H1 (cell line): ENCODE data around the gene ZYX. TPM values are rescaled to one million over a fixed set of nuclear protein-coding genes. Genes with fewer than 3 reads are reported as not detected.

ENCODE experiments used
- CTCF ChIA-PET: fragments of 300-600 bp; sonication (Branson Sonifier 250); formaldehyde crosslinking; loops from one replicate; lab custom pipeline; 2021; ENCODE audit not compliant: partially characterized antibody; lab: Charles Lee
- POLR2A ChIA-PET: fragments of 300-600 bp; sonication (Branson Sonifier 250); formaldehyde crosslinking; loops from one replicate; lab custom pipeline; 2021; ENCODE audit warnings: inconsistent platforms; ENCODE audit not compliant: partially characterized antibody; lab: Charles Lee
- DNase-seq, 2 experiments: peaks; one replicate each; pipeline versions ENCODE4 v3.0.0 to v3.0.0-alpha.2; 2010 to 2022; ENCODE audit warnings: low spot score in 2 of 2, low read depth in 1 of 2, mixed read lengths in 1 of 2
- FAIRE-seq: peaks from 2 replicates; lab custom pipeline; 2011; peaks lifted over from hg19 to GRCh38; lab: Jason Lieb, UNC
- H2AFZ ChIP-seq: 2 replicates; pipeline ENCODE4 v1.8.1; 2012; ENCODE audit warnings: low read length, inconsistent platforms
- H2AK5ac ChIP-seq: 2 replicates; pipeline ENCODE4 v1.6.1; 2013; ENCODE audit warnings: low read depth, low read length
- H2BK120ac ChIP-seq: replicated peaks from 2 replicates; pipeline ENCODE3; 2013; ENCODE audit warnings: low read depth, low read length, inconsistent platforms
- H2BK12ac ChIP-seq: 2 replicates; pipeline ENCODE4 v1.6.1; 2013; ENCODE audit warnings: low read depth, low read length
- H2BK15ac ChIP-seq: 2 replicates; pipeline ENCODE4 v1.6.1; 2013; ENCODE audit warnings: low read length
- H2BK20ac ChIP-seq: 2 replicates; pipeline ENCODE4 v1.6.1; 2013; ENCODE audit warnings: low read length
- H2BK5ac ChIP-seq: 2 replicates; pipeline ENCODE4 v1.6.1; 2013; ENCODE audit warnings: low read depth, low read length
- H3K14ac ChIP-seq: 2 replicates; pipeline ENCODE4 v1.6.1; 2013; ENCODE audit warnings: inconsistent platforms; ENCODE audit not compliant: insufficient read length
- H3K18ac ChIP-seq: 2 replicates; pipeline ENCODE4 v1.6.1; 2013; ENCODE audit warnings: low read length; ENCODE audit errors: extremely low read depth
- H3K23ac ChIP-seq: 2 replicates; pipeline ENCODE4 v1.6.1; 2013; ENCODE audit warnings: inconsistent platforms; ENCODE audit not compliant: insufficient read length
- H3K23me2 ChIP-seq: 2 replicates; pipeline ENCODE4 v1.6.1; 2013; ENCODE audit warnings: low read depth, low read length
- H3K27ac ChIP-seq: 2 replicates; pipeline ENCODE4 v1.6.1; 2011; ENCODE audit warnings: low read depth, low read length, inconsistent platforms
- H3K27me3 ChIP-seq, 4 experiments: replicated peaks in 1 of 4; 1 replicate in 1 of 4; 2 replicates in 3 of 4; pipeline versions ENCODE4 v1.6.1 to v1.8.1; 2011 to 2013; ENCODE audit warnings: low read length in 3 of 4, mild to moderate bottlenecking in 3 of 4, inconsistent platforms in 2 of 4, mixed read lengths in 2 of 4, moderate library complexity in 1 of 4; ENCODE audit not compliant: control insufficient read depth in 3 of 4, insufficient read depth in 3 of 4; ENCODE audit errors: extremely low read depth in 1 of 4
- H3K36me3 ChIP-seq, 4 experiments: 2 replicates each; pipeline versions ENCODE4 v1.6.1 to v1.8.1; 2011 to 2013; ENCODE audit warnings: mild to moderate bottlenecking in 4 of 4, low read length in 3 of 4, moderate library complexity in 2 of 4, control low read depth in 1 of 4, inconsistent platforms in 1 of 4; ENCODE audit not compliant: insufficient read depth in 4 of 4, control insufficient read depth in 2 of 4
- H3K4ac ChIP-seq: replicated peaks from 2 replicates; pipeline ENCODE3; 2013; ENCODE audit warnings: low read length, low read depth, mixed read lengths, inconsistent platforms; ENCODE audit not compliant: insufficient read length
- H3K4me1 ChIP-seq, 4 experiments: replicated peaks in 1 of 4; 1 replicate in 1 of 4; 2 replicates in 3 of 4; pipeline versions ENCODE4 v1.6.1 to v1.8.1; 2011 to 2013; ENCODE audit warnings: low read length in 3 of 4, inconsistent platforms in 2 of 4, mixed read lengths in 1 of 4; ENCODE audit not compliant: insufficient read depth in 4 of 4, control insufficient read depth in 3 of 4
- H3K4me2 ChIP-seq, 2 experiments: 2 replicates each; pipeline versions ENCODE4 v1.6.1 to v1.8.1; 2011 to 2013; ENCODE audit warnings: low read depth in 2 of 2, low read length in 2 of 2, control low read depth in 1 of 2, inconsistent platforms in 1 of 2, mild to moderate bottlenecking in 1 of 2; ENCODE audit not compliant: insufficient read depth in 1 of 2
- H3K4me3 ChIP-seq, 4 experiments: fragments of 200-600, 300-600 bp in 1 of 4; sonication (generic), shearing (Covaris generic), sonication (Bioruptor Twin) in 1 of 4; 2 replicates each; pipeline versions ENCODE4 v1.5.1 to v1.8.1; 2011 to 2016; ENCODE audit warnings: low read length in 4 of 4, low read depth in 3 of 4, control low read depth in 2 of 4, inconsistent platforms in 2 of 4, mild to moderate bottlenecking in 2 of 4, mixed read lengths in 1 of 4, moderate library complexity in 1 of 4; ENCODE audit not compliant: insufficient read depth in 2 of 4; ENCODE audit errors: extremely low read depth in 1 of 4
- H3K56ac ChIP-seq: replicated peaks from 2 replicates; pipeline ENCODE3; 2013; ENCODE audit warnings: low read depth, mild to moderate bottlenecking, mixed read lengths, low read length, inconsistent platforms; ENCODE audit not compliant: insufficient read length
- H3K79me1 ChIP-seq: 2 replicates; pipeline ENCODE4 v1.6.1; 2013; ENCODE audit warnings: low read depth, low read length, control low read depth
- H3K79me2 ChIP-seq, 2 experiments: 2 replicates each; pipeline versions ENCODE4 v1.6.1 to v1.8.1; 2012 to 2013; ENCODE audit warnings: low read length in 2 of 2, mild to moderate bottlenecking in 2 of 2, inconsistent platforms in 1 of 2; ENCODE audit not compliant: insufficient read depth in 2 of 2, control insufficient read depth in 1 of 2
- H3K9ac ChIP-seq, 4 experiments: replicated peaks in 1 of 4; 1 replicate in 1 of 4; 2 replicates in 3 of 4; pipeline versions ENCODE4 v1.6.1 to v1.8.1; 2011 to 2013; ENCODE audit warnings: low read depth in 3 of 4, low read length in 3 of 4, control low read depth in 2 of 4, mild to moderate bottlenecking in 2 of 4, moderate library complexity in 2 of 4, inconsistent platforms in 1 of 4; ENCODE audit errors: extremely low read depth in 1 of 4
- H3K9me3 ChIP-seq, 2 experiments: 2 replicates each; pipeline versions ENCODE4 v1.6.1 to v1.8.1; 2012 to 2013; ENCODE audit warnings: mild to moderate bottlenecking in 2 of 2, moderate library complexity in 2 of 2, control low read depth in 1 of 2, inconsistent platforms in 1 of 2, low read depth in 1 of 2, low read length in 1 of 2, mixed read lengths in 1 of 2; ENCODE audit not compliant: insufficient read depth in 2 of 2
- H4K20me1 ChIP-seq, 2 experiments: replicated peaks in 1 of 2; 2 replicates each; pipeline versions ENCODE3 to v1.8.1; 2011 to 2013; ENCODE audit warnings: inconsistent platforms in 2 of 2, low read length in 2 of 2, mild to moderate bottlenecking in 1 of 2; ENCODE audit not compliant: insufficient read depth in 2 of 2, control insufficient read depth in 1 of 2
- H4K5ac ChIP-seq: 2 replicates; pipeline ENCODE4 v1.6.1; 2013; ENCODE audit warnings: low read length, low read depth, mixed read lengths, inconsistent platforms; ENCODE audit not compliant: insufficient read length
- H4K8ac ChIP-seq: 2 replicates; pipeline ENCODE4 v1.8.0; 2013; ENCODE audit warnings: mild to moderate bottlenecking, moderate library complexity, low read length, inconsistent platforms; ENCODE audit not compliant: insufficient read depth; ENCODE audit errors: extremely low read depth
- H4K91ac ChIP-seq: replicated peaks from 2 replicates; pipeline ENCODE3; 2013; ENCODE audit warnings: low read length, mixed read lengths, inconsistent platforms; ENCODE audit not compliant: insufficient read length
- CEBPB ChIP-seq: IDR thresholded peaks from 2 replicates; pipeline ENCODE4 v1.6.1; 2012; ENCODE audit warnings: low read depth, low read length
- EZH2 ChIP-seq: fragments of 200-600 bp; sonication (generic); IDR thresholded peaks from 2 replicates; pipeline ENCODE4 v1.7.1; 2012; ENCODE audit warnings: low read depth, mild to moderate bottlenecking, moderate library complexity, low read length, inconsistent platforms; ENCODE audit not compliant: severe bottlenecking
- MAFK ChIP-seq: IDR thresholded peaks from 2 replicates; pipeline ENCODE4 v1.6.1; 2012; ENCODE audit warnings: low read depth, mild to moderate bottlenecking, improper control_type of control experiment, low read length
- RNF2 ChIP-seq: fragments of 200-900, 300-1000 bp; sonication (generic); IDR thresholded peaks from 2 replicates; pipeline ENCODE4 v1.7.1; 2016; ENCODE audit warnings: borderline replicate concordance, low read depth, mild to moderate bottlenecking, antibody characterized with exemption, low read length; ENCODE audit not compliant: poor library complexity, severe bottlenecking; ENCODE audit errors: missing control alignments
- SP4 ChIP-seq: IDR thresholded peaks from 2 replicates; pipeline ENCODE4 v1.6.1; 2012; ENCODE audit warnings: low read length, inconsistent platforms
- WGBS, 2 experiments: shearing (Covaris generic) in 1 of 2; methylation state at CpG; one replicate each; pipeline versions ENCODE4 v1.1.6 to v1.1.7; 2013 to 2015; ENCODE audit warnings: low lambda C conversion rate in 2 of 2, mixed read lengths in 2 of 2, inconsistent platforms in 1 of 2, low coverage in 1 of 2, missing lambda C conversion rate in 1 of 2; ENCODE audit not compliant: insufficient replicate concordance in 2 of 2, insufficient coverage in 1 of 2, insufficient read length in 1 of 2; ENCODE audit errors: extremely low coverage in 1 of 2, missing lambda C conversion rate in 1 of 2; 5-methylcytosine and 5-hydroxymethylcytosine counted together
- polyA plus RNA-seq, 7 experiments: library from polyadenylated mRNA; depleted of rRNA in 3 of 7; stranded (reverse) in 5 of 7; unstranded in 2 of 7; fragments of >200 nt in 5 of 7; fragments of 200-250 nt in 2 of 7; gene quantifications; 1 replicate in 5 of 7; 2 replicates in 1 of 7; 4 replicates in 1 of 7; pipeline versions ENCODE4 v1.2.1 to v1.2.3, GENCODE V29; 2011 to 2013; ENCODE audit warnings: missing spikeins in 2 of 7, mixed read lengths in 2 of 7
- total RNA-seq: library from RNA; stranded (reverse); fragmentation: NEBNext Ultra II Directional; extraction: Animal tissue kit (Norgen Biotek cat#: 25700); gene quantifications from 2 replicates; pipeline ENCODE4 v1.2.1, GENCODE V29; 2021

ZYX gene
- total and polyA plus RNA-seq, 2 of the 8 experiments (the other 6 are each of a cell fraction or from before 2014, with no cell fraction given) = 40.6 to 159 TPM

DNA sequence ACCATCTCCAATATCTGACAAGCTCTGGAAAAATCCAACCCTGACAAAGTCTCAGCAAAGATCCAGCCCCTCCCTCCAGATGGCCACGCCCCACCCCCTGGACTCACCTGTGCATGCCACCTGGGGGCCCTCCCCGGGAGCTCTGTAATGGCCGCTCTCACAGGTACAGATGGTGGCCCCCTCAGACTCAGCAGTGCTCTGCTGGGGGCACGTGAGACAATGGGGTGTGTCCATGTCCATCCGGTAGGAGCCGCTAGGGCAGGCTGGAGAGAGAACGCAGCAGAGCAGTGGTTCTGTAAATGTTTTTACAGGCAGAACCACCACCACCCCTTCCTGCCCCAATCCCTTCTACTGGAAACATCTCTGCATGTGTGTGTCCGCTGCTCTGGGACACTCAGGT, 18.0 kb downstream of the ZYX start:
- DNase-seq (no peak), FAIRE-seq (no peak)
- Histone ChIP-seq H3K4me3 (no peak overlapping the region), H3K79me1 (peaks cover 5% of the 10 kb centered on the region; the same call in 1 of the 2 replicates), H3K27ac (no peak overlapping the region), H3K14ac (no peak overlapping the region), H3K27me3 (no peaks in the 10 kb centered on the region), H3K79me2 (peaks cover 0 to 18% of the 10 kb centered on the region in 2 experiments; a peak in 2 of 4 replicates), H3K4me2 (no peak overlapping the region), H4K91ac (no peak overlapping the region), H4K20me1 (peaks cover 7 to 24% of the 10 kb centered on the region in 2 experiments), H3K9ac (no peak overlapping the region), H3K23ac (no peak overlapping the region), H2BK120ac (no peak overlapping the region), H4K8ac (no peak overlapping the region), H2BK5ac (no peak overlapping the region), H2AK5ac (no peak overlapping the region), H3K9me3 (no peaks in the 10 kb centered on the region), H3K36me3 (peaks cover 48 to 72% (median 70%) of the 10 kb centered on the region in 4 experiments), H2BK15ac (no peak overlapping the region), H3K56ac (no peak overlapping the region), H2AFZ (no peak overlapping the region), H3K4ac (no peak overlapping the region), H3K23me2 (no peaks in the 10 kb centered on the region), H3K18ac (no peak overlapping the region), H2BK20ac (no peak overlapping the region), H3K4me1 (no peaks in the 10 kb centered on the region), H4K5ac (no peak overlapping the region), H2BK12ac (no peak overlapping the region)
- 91% methylated on average over 8 of the region's 8 CpGs; no CpG with 5 or more reads in 1 of the 2 experiments for WGBS, 2 experiments
- CTCF ChIA-PET = interaction anchor here (1.2 to 23.5 kb wide), 7 partner anchors 7 to 102 kb away, joined by 3 to 359 read pairs (median 19); partner anchors contain the start of genes EPHA1 and ZYX
- POLR2A ChIA-PET = interaction anchor here (1.1 to 25.2 kb wide), 6 partner anchors 7 to 24 kb away, joined by 3 to 518 read pairs (median 24); partner anchors contain the start of genes EPHA1 and ZYX
- TF ChIP-seq MAFK = no peak
- TF ChIP-seq EZH2 = no peak
- TF ChIP-seq SP4 = no peak
- TF ChIP-seq CEBPB = no peak
- TF ChIP-seq RNF2 = no peak
